ENCODE results near the gene GFRA1. TPM values are rescaled to one million over a fixed set of nuclear protein-coding genes. Genes with fewer than 3 reads are reported as not detected.

GFRA1 gene
- total and polyA plus RNA-seq, 2 donors (not counting 3 experiments of a cell fraction or from before 2014, with no cell fraction given), result 0.22 to 0.88 TPM

DNA sequence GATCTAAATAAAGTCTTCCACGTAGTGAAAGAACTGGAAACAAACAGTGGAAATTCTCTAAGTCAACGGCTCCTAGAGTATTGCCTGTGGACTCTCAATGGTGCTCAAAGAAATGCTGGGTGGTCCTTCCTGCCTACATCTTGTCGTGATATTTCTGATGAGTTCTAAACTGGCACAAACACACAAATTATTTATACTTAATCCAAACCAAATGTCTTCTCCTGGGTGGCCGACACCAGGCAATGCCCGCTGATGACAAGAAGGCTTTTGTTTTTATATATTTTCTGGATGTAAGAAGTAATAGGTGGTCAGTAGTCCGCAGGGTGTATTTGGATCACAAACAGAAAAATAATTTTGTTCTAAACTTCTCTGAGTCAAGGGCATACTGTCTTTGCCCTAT, 178.7 kb downstream of the GFRA1 start:
- Histone ChIP-seq H3K4me3 (replicated peaks in 1 of 3; ENCODE audit: insufficient read depth in 1 of 3, low read depth in 1 of 3, low read length in 3 of 3) (no peak overlapping the region), H3K4me2 (ENCODE audit: insufficient read depth, low read length) (no peak overlapping the region), H3K9me1 (replicated peaks; ENCODE audit: control insufficient read depth, extremely low read depth, insufficient read depth, low read length) (no peaks in the 10 kb centered on the region), H3K4me1 (ENCODE audit: control insufficient read depth, extremely low read depth, insufficient read depth, low read length) (no peaks in the 10 kb centered on the region), H3K36me3 (ENCODE audit: control insufficient read depth in 2 of 2, extremely low read depth in 1 of 2, insufficient read depth in 2 of 2, low read length in 2 of 2) (no peaks in the 10 kb centered on the region), H4K20me1 (replicated peaks; ENCODE audit: control insufficient read depth, extremely low read depth, insufficient read depth, low read length) (no peaks in the 10 kb centered on the region), H3K79me2 (ENCODE audit: control insufficient read depth, insufficient read depth, low read length) (no peaks in the 10 kb centered on the region), H2AFZ (ENCODE audit: low read depth, low read length) (no peak overlapping the region), H3K9me3 (replicated peaks; ENCODE audit: control insufficient read depth, insufficient read depth, low read length) (no peaks in the 10 kb centered on the region), H3K9ac (replicated peaks; ENCODE audit: extremely low read depth, insufficient read depth, low read length) (no peak overlapping the region), H3K27ac (ENCODE audit: insufficient read depth, low read depth, low read length) (no peak overlapping the region), H3K27me3 (ENCODE audit: control insufficient read depth in 2 of 2, insufficient read depth in 2 of 2, low read length in 2 of 2) (no peaks in the 10 kb centered on the region)
- CTCF ChIA-PET, result no interaction called here
- DNase-seq (ENCODE audit: low read depth, low spot score), result no peak
- TF ChIP-seq POLR2AphosphoS5 (IDR thresholded peaks at IDR 0.05; ENCODE audit: insufficient read depth, low read depth, low read length), result no peak
- TF ChIP-seq GATA2 (IDR thresholded peaks at IDR 0.05; ENCODE audit: insufficient read depth, insufficient read length, low read depth, low read length), result no peak
- no peak for TF ChIP-seq EZH2 (IDR thresholded peaks at IDR 0.05; ENCODE audit: borderline replicate concordance, low read depth, low read length, severe bottlenecking)
- no peak for TF ChIP-seq JUN (IDR thresholded peaks at IDR 0.05; ENCODE audit: borderline replicate concordance, insufficient read depth, insufficient read length, low read depth)
- TF ChIP-seq, protein P1, sequence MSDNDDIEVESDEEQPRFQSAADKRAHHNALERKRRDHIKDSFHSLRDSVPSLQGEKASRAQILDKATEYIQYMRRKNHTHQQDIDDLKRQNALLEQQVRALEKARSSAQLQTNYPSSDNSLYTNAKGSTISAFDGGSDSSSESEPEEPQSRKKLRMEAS (IDR thresholded peaks at IDR 0.05; ENCODE audit: insufficient read depth, insufficient read length), result no peak
- TF ChIP-seq FOS (IDR thresholded peaks at IDR 0.05; ENCODE audit: borderline replicate concordance, insufficient read depth, low read length), result no peak
- TF ChIP-seq MYC (IDR thresholded peaks at IDR 0.05; ENCODE audit: low read depth, low read length), result no peak
- TF ChIP-seq POLR2A (IDR thresholded peaks at IDR 0.05; ENCODE audit: low read depth, low read length), result no peak
- TF ChIP-seq, protein P2, sequence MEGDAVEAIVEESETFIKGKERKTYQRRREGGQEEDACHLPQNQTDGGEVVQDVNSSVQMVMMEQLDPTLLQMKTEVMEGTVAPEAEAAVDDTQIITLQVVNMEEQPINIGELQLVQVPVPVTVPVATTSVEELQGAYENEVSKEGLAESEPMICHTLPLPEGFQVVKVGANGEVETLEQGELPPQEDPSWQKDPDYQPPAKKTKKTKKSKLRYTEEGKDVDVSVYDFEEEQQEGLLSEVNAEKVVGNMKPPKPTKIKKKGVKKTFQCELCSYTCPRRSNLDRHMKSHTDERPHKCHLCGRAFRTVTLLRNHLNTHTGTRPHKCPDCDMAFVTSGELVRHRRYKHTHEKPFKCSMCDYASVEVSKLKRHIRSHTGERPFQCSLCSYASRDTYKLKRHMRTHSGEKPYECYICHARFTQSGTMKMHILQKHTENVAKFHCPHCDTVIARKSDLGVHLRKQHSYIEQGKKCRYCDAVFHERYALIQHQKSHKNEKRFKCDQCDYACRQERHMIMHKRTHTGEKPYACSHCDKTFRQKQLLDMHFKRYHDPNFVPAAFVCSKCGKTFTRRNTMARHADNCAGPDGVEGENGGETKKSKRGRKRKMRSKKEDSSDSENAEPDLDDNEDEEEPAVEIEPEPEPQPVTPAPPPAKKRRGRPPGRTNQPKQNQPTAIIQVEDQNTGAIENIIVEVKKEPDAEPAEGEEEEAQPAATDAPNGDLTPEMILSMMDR (IDR thresholded peaks at IDR 0.05; ENCODE audit: extremely low read depth in 1 of 2, insufficient read depth in 1 of 2, low read depth in 1 of 2, low read length in 2 of 2), result no peak
- intact Hi-C loops (cut with micrococcal nuclease), result no loop called here
- no peak for FAIRE-seq
- dilution Hi-C loops (cut with MboI; ENCODE audit: extremely low pct_ligation_motif_present, low sequenced_read_pairs), result no loop called here
- POLR2A ChIA-PET, result no interaction called here
- BruUV-seq (replicated peaks), result no TSS peak
